ENCODE results near the gene DUSP3. TPM values are rescaled to one million over a fixed set of nuclear protein-coding genes. Genes with fewer than 3 reads are reported as not detected.

Gene DUSP3
- total and polyA plus RNA-seq, 2 of the 13 experiments (the other 11 are each of a cell fraction or from before 2014, with no cell fraction given) = 60.0 to 71.5 TPM

DNA sequence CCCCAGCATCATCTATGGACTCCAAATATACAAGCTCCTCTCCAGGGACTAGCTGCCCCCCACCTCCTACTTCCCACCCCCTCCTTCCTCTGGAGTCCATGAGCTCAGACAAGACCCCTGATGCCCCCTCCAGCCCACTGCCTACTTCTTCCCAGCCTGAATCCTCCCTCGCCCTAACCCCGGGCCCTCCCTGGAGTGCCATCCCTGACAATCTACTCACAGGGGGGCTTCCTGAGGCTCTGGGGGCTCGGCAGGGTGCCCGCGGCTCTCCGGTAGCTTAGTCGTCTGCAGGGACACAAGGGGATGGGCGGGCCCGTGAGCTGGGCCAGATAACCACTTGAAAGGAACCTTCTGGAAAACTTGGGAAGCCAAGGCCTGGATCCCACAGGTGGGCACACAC is 39.0 kb upstream of the DUSP3 start:
- no TSS peak for BruUV-seq (replicated peaks)
- Histone ChIP-seq H3K4me3 (replicated peaks in 1 of 3; ENCODE audit: insufficient read depth in 1 of 3, low read depth in 2 of 3, low read length in 3 of 3) (no peak overlapping the region), H3K4me1 (ENCODE audit: insufficient read depth, low read length) (no peaks in the 10 kb centered on the region), H3K27me3 (ENCODE audit: control insufficient read depth in 1 of 2, insufficient read depth in 2 of 2, low read length in 2 of 2) (no peaks in the 10 kb centered on the region), H4K20me1 (ENCODE audit: insufficient read depth, low read length) (no peaks in the 10 kb centered on the region), H2AFZ (ENCODE audit: low read length) (no peak overlapping the region), H3K79me2 (ENCODE audit: insufficient read depth, low read length) (no peaks in the 10 kb centered on the region), H3K9ac (ENCODE audit: insufficient read depth, low read depth, low read length) (no peak overlapping the region), H3K27ac (ENCODE audit: extremely low read length, insufficient read depth, low read length) (no peak overlapping the region), H3K36me3 (replicated peaks in 1 of 2; ENCODE audit: control insufficient read depth in 1 of 2, insufficient read depth in 2 of 2, low read length in 2 of 2) (no peaks in the 10 kb centered on the region), H3K4me2 (ENCODE audit: low read depth, low read length) (no peak overlapping the region), H3K9me3 (ENCODE audit: low read length) (no peaks in the 10 kb centered on the region)
- FAIRE-seq (no peak), ATAC-seq (no peak), DNase-seq (ENCODE audit: low spot score) (no peak)
- TF ChIP-seq CHD4 (IDR thresholded peaks at IDR 0.05; ENCODE audit: borderline replicate concordance, low read length) (no peak), ZNF766 (CRISPR knock-in tag; IDR thresholded peaks at IDR 0.05; ENCODE audit: borderline replicate concordance) (no peak), CAMTA2 (CRISPR knock-in tag; IDR thresholded peaks at IDR 0.05; ENCODE audit: borderline replicate concordance) (no peak), PLRG1 (conservative IDR thresholded peaks at IDR 0.05) (no peak), STAT5B (CRISPR knock-in tag; IDR thresholded peaks at IDR 0.05) (no peak), NPAS2 (CRISPR knock-in tag; IDR thresholded peaks at IDR 0.05; ENCODE audit: borderline replicate concordance) (no peak), ZNF75D (CRISPR knock-in tag; IDR thresholded peaks at IDR 0.05; ENCODE audit: borderline replicate concordance) (no peak), DPF2 (CRISPR knock-in tag; IDR thresholded peaks at IDR 0.05; ENCODE audit: borderline replicate concordance, low read depth) (no peak), SALL2 (CRISPR knock-in tag; IDR thresholded peaks at IDR 0.05) (no peak), NCOA1 (CRISPR knock-in tag; IDR thresholded peaks at IDR 0.05) (no peak), TP53 (CRISPR knock-in tag; conservative IDR thresholded peaks at IDR 0.05) (no peak), FOXC1 (CRISPR knock-in tag; IDR thresholded peaks at IDR 0.05; ENCODE audit: borderline replicate concordance) (no peak), JDP2 (CRISPR knock-in tag; IDR thresholded peaks at IDR 0.05; ENCODE audit: borderline replicate concordance) (no peak), ZBTB46 (CRISPR knock-in tag; IDR thresholded peaks at IDR 0.05; ENCODE audit: borderline replicate concordance) (no peak), ZNF44 (CRISPR knock-in tag; IDR thresholded peaks at IDR 0.05) (no peak), KDM6A (CRISPR knock-in tag; IDR thresholded peaks at IDR 0.05; ENCODE audit: low read depth) (no peak), MED13 (CRISPR knock-in tag; IDR thresholded peaks at IDR 0.05) (no peak), ZNF790 (CRISPR knock-in tag; IDR thresholded peaks at IDR 0.05; ENCODE audit: borderline replicate concordance) (no peak)
- TF ChIP-seq, protein P1, sequence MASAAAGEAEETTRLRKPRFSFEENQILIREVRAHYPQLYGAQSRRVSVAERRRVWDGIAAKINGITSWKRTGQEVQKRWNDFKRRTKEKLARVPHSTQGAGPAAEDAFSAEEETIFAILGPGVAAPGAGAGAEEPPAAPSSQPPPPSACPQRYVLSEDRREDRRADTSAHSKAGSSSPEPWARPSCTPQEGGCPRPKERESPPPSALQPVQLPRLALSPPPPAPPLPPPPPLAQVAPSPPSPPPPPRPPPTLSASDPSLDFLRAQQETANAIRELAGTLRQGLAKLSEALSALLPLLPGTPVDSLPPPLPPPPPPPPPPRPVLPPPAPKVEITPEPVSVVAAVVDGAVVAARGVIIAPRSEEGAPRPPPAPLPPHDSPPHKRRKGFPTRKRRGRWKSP (CRISPR knock-in tag; IDR thresholded peaks at IDR 0.05) = no peak
- TF ChIP-seq, protein P2, sequence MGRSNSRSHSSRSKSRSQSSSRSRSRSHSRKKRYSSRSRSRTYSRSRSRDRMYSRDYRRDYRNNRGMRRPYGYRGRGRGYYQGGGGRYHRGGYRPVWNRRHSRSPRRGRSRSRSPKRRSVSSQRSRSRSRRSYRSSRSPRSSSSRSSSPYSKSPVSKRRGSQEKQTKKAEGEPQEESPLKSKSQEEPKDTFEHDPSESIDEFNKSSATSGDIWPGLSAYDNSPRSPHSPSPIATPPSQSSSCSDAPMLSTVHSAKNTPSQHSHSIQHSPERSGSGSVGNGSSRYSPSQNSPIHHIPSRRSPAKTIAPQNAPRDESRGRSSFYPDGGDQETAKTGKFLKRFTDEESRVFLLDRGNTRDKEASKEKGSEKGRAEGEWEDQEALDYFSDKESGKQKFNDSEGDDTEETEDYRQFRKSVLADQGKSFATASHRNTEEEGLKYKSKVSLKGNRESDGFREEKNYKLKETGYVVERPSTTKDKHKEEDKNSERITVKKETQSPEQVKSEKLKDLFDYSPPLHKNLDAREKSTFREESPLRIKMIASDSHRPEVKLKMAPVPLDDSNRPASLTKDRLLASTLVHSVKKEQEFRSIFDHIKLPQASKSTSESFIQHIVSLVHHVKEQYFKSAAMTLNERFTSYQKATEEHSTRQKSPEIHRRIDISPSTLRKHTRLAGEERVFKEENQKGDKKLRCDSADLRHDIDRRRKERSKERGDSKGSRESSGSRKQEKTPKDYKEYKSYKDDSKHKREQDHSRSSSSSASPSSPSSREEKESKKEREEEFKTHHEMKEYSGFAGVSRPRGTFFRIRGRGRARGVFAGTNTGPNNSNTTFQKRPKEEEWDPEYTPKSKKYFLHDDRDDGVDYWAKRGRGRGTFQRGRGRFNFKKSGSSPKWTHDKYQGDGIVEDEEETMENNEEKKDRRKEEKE (IDR thresholded peaks at IDR 0.05) = no peak
- 91% methylated on average over 9 of the region's 9 CpGs for WGBS (ENCODE audit: low lambda C conversion rate)
- in situ Hi-C loops (cut with HindIII; ENCODE audit: extremely low pct_ligation_motif_present, low pct_unique_long_range_greater_than_20kb) (no loop called here), intact Hi-C loops (cut with micrococcal nuclease; ENCODE audit: unreplicated experiment) (no loop called here)
- ChIA-PET POLR2A (no interaction called here), CTCF (ENCODE audit: low intra/inter-chr PET ratio, low total read pairs) (no interaction called here)
